Suprapubic skin (tissue), 4 donors: ENCODE measurements around the gene SUFU. TPM values are rescaled to one million over a fixed set of nuclear protein-coding genes. Genes with fewer than 3 reads are reported as not detected.

ENCODE experiments used
- DNase-seq, 2 donors: peaks; one replicate each; pipeline ENCODE4 v3.0.0-alpha.2; 2019; ENCODE audit warnings: low spot score in 2 of 2
- H3K27ac ChIP-seq: fragments of 200-600 bp; sonication (generic); one replicate; pipeline ENCODE4 v1.5.1; 2019
- H3K27me3 ChIP-seq: fragments of 200-600 bp; sonication (generic); one replicate; pipeline ENCODE4 v1.5.1; 2019
- H3K36me3 ChIP-seq: fragments of 200-600 bp; sonication (generic); one replicate; pipeline ENCODE4 v1.5.1; 2019
- H3K4me1 ChIP-seq: fragments of 200-600 bp; sonication (generic); one replicate; pipeline ENCODE4 v1.5.1; 2019
- H3K4me3 ChIP-seq: fragments of 200-600 bp; sonication (generic); one replicate; pipeline ENCODE4 v1.5.1; 2019; ENCODE audit warnings: mild to moderate bottlenecking
- H3K9me3 ChIP-seq: fragments of 200-600 bp; sonication (generic); one replicate; pipeline ENCODE4 v1.5.1; 2019
- EP300 ChIP-seq: sonication (generic); formaldehyde crosslinking; IDR thresholded peaks from one replicate; pipeline ENCODE4 v1.6.1; 2017; ENCODE audit warnings: antibody characterized with exemption
- POLR2A ChIP-seq, 2 donors: fragments of 450-650 bp; IDR thresholded peaks; one replicate each; pipeline ENCODE4 v1.6.1; 2017; ENCODE audit warnings: antibody characterized with exemption in 2 of 2, mild to moderate bottlenecking in 2 of 2, moderate library complexity in 2 of 2
- POLR2AphosphoS5 ChIP-seq, 3 donors: sonication (generic); formaldehyde crosslinking; IDR thresholded peaks; one replicate each; pipeline ENCODE4 v1.6.1; 2017; ENCODE audit warnings: antibody characterized with exemption in 3 of 3
- WGBS: methylation state at CpG from one replicate; pipeline ENCODE4 v1.1.5; 2018; 5-methylcytosine and 5-hydroxymethylcytosine counted together
- total RNA-seq, 4 donors: library from RNA; depleted of rRNA; stranded (reverse); fragments of >200 nt; gene quantifications; one replicate each; pipeline ENCODE4 v1.1.0, GENCODE V29; 2016
- TF ChIP-seq, protein P1 (sequence below), 2 donors: fragments of 200-600 bp in 1 of 2; fragments of 450-650 bp in 1 of 2; sonication (generic) in 1 of 2; IDR thresholded peaks; one replicate each; pipeline ENCODE4 v1.5.1; 2016 to 2019; ENCODE audit warnings: antibody characterized with exemption in 2 of 2, mild to moderate bottlenecking in 1 of 2, moderate library complexity in 1 of 2

Gene SUFU
- total RNA-seq, 4 donors from 2014 or later: 15.3 to 22.7 (median 18.9) TPM

DNA sequence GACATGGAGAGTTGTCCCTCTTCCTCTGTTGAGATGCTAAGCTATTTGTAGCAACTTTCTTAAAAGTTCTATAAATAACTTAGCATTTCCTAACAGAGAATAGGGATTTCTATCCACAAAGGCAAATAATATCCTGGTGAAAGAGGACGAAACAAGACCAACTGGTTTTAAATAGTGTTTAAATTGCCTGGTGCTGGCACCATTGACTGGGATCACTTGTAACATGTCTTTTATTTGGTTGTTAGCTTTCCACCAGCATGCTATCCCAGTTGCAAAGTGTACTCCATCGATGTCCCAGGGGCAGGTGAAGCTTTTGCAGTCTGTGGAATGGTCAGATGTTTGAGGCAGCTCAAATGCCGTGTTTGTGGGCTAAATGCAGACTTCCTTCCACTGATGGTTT, 3.7 kb downstream of the SUFU start:
- WGBS: 46% methylated on average over 3 of the region's 3 CpGs
- DNase-seq: no peak

DNA sequence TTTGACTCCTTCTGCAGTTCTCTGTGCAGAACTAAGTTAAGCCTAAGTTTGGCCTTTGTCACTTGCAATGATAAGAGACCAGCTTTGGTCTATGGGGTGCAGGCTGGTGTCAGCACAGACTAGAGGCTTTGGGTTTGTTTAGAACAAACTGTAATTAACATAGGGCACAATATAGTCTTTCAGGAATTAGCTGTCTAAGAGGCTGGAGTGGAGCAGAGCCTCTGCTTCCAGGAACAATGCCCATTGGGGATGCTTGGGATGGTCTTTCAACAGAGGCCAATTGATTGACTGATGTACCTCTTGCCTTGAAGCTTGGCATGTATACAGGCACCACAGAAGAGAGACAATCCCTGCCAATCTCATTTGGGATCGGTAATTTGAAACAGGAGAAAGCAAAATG, 4.7 kb downstream of the SUFU start:
- Histone ChIP-seq H3K9me3 (no peaks in the 10 kb centered on the region), H3K4me3 (no peak overlapping the region), H3K27ac (no peak overlapping the region), H3K4me1 (peaks cover 59% of the 10 kb centered on the region), H3K27me3 (no peaks in the 10 kb centered on the region), H3K36me3 (peaks cover 43% of the 10 kb centered on the region)
- DNase-seq: no peak
- 67% methylated on average over 1 of the region's 1 CpG for WGBS
- TF ChIP-seq POLR2A (IDR thresholded peaks at IDR 0.05): no peak
- TF ChIP-seq EP300: no peak
- TF ChIP-seq, protein P1, sequence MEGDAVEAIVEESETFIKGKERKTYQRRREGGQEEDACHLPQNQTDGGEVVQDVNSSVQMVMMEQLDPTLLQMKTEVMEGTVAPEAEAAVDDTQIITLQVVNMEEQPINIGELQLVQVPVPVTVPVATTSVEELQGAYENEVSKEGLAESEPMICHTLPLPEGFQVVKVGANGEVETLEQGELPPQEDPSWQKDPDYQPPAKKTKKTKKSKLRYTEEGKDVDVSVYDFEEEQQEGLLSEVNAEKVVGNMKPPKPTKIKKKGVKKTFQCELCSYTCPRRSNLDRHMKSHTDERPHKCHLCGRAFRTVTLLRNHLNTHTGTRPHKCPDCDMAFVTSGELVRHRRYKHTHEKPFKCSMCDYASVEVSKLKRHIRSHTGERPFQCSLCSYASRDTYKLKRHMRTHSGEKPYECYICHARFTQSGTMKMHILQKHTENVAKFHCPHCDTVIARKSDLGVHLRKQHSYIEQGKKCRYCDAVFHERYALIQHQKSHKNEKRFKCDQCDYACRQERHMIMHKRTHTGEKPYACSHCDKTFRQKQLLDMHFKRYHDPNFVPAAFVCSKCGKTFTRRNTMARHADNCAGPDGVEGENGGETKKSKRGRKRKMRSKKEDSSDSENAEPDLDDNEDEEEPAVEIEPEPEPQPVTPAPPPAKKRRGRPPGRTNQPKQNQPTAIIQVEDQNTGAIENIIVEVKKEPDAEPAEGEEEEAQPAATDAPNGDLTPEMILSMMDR (IDR thresholded peaks at IDR 0.05): no peak
- TF ChIP-seq POLR2AphosphoS5 (IDR thresholded peaks at IDR 0.05): no peak

More for the DNA sequence above, 3.7 kb downstream of the SUFU start:
- Histone ChIP-seq H3K36me3 (peaks cover 35% of the 10 kb centered on the region), H3K4me3 (no peak overlapping the region), H3K27me3 (no peaks in the 10 kb centered on the region), H3K9me3 (no peaks in the 10 kb centered on the region), H3K4me1 (peaks cover 67% of the 10 kb centered on the region), H3K27ac (no peak overlapping the region)
- TF ChIP-seq EP300 (no peak), POLR2A (IDR thresholded peaks at IDR 0.05) (no peak), POLR2AphosphoS5 (IDR thresholded peaks at IDR 0.05) (no peak)
- TF ChIP-seq, protein P1 (IDR thresholded peaks at IDR 0.05): no peak

DNA sequence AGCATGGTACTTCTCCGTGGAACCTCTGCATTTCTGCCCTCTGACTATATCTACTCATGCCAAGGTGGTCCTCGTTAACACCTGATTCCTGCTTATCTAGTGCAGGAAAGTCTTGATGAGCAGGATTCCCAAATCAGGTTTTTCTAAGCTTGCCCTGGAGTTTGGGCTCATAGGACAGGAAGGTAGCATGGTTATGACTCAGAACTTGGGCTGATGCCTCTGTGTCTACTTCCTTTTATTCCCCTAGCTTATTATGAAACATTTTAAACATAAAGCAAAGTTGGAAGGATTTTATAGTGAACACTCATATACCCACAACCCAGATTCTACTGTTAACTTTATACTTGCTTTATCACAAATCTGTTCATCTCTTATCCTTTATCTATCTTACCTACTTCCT, 5.6 kb downstream of the SUFU start:
- Histone ChIP-seq H3K9me3 (no peaks in the 10 kb centered on the region), H3K4me3 (no peak overlapping the region), H3K36me3 (peaks cover 52% of the 10 kb centered on the region), H3K4me1 (peaks cover 56% of the 10 kb centered on the region), H3K27me3 (no peaks in the 10 kb centered on the region), H3K27ac (peak overlapping the region; percentile 14)
- 41% methylated on average over 2 of the region's 2 CpGs for WGBS
- TF ChIP-seq POLR2A (IDR thresholded peaks at IDR 0.05) (no peak), EP300 (no peak), POLR2AphosphoS5 (IDR thresholded peaks at IDR 0.05) (no peak)
- TF ChIP-seq, protein P1 (IDR thresholded peaks at IDR 0.05): no peak
- DNase-seq: no peak

DNA sequence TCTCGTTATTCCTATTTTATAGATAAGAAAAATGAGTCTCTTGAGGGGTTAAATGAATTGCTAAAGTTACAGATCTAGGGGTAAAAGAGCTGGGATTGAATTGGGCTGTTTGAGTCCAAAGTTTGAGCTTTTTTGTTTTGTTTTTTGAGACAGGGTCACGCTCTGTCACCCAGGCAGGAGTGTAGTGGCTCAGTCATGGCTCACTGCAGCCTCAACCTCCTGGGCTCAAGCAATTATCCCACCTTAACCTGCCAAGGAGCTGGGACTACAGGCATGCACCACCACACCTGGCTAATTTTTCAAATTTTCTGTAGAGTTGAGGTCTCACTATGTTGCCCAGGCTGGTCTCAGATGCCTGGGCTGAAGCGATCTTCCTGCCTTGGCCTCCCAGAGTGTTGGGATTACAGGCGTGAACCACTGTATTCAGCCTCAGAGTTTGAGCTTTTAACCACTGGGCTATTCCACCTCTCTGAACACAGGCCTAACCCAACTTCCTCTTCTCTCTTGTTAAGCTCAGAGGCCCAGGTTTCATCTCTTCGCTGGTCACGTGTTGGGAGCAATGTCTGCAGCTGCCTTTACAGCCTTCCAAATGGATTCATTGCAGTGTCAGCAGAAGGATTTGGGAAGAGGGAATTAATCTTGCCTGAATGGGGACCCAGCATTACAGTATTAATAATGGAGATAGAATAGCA, 8.0 kb downstream of the SUFU start:
- Histone ChIP-seq H3K36me3 (peaks cover 58% of the 10 kb centered on the region), H3K4me3 (no peak overlapping the region), H3K9me3 (no peaks in the 10 kb centered on the region), H3K27ac (no peak overlapping the region), H3K27me3 (no peaks in the 10 kb centered on the region), H3K4me1 (peaks cover 43% of the 10 kb centered on the region)
- DNase-seq: no peak
- 80% methylated on average over 6 of the region's 6 CpGs for WGBS
- TF ChIP-seq POLR2AphosphoS5 (IDR thresholded peaks at IDR 0.05) (no peak), POLR2A (IDR thresholded peaks at IDR 0.05) (no peak), EP300 (no peak)
- TF ChIP-seq, protein P1 (IDR thresholded peaks at IDR 0.05): no peak

DNA sequence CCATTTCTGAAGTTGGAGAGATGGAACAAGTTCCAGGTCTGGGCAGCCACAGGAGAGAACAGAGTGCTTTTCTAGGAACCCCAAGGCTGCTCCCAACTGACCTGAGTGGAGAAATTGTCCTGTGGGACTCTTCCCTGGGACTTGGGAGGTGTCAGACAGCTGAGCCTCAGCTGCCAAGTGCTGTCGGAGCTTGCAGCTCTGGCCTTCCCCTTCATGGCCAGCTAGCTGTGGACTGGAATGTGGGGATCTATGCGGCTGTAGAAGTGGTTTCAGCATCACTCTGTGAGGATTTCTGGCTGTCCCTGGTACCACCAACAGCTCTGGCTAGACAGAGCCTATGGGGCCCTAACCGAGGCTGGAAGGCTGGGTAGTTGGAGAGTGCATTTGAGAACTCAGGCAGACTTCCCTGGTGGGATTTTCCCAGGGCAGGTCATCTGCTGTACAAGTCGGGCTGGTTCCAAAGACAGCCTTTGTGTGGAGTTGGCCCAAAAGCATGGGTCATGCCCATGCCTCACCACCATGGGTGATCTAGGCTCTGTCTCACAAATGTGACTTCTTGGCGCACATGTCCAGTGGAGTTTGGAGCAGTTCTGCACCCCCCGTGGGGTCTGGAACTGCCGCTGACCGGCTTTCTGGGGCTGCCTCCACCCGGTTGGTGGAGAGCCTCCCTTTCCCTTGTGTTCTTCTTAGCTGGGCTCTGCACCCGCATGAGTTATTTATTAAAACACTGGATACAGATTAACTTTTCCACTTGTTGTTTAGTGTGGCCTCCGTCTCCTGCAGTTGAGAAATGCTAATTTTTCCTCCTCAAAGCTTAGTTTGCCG, 10.9 kb downstream of the SUFU start:
- DNase-seq: no peak

More for the DNA sequence above, 10.9 kb downstream of the SUFU start:
- TF ChIP-seq POLR2A (IDR thresholded peaks at IDR 0.05) (no peak), EP300 (no peak), POLR2AphosphoS5 (IDR thresholded peaks at IDR 0.05) (no peak)
- TF ChIP-seq, protein P1 (IDR thresholded peaks at IDR 0.05): no peak
- H3K4me3 ChIP-seq: no peak overlapping the region
- H3K27ac ChIP-seq: no peak overlapping the region
- peaks cover 14% of the 10 kb centered on the region for H3K4me1 ChIP-seq
- H3K9me3 ChIP-seq: no peaks in the 10 kb centered on the region
- H3K36me3 ChIP-seq: peaks cover 54% of the 10 kb centered on the region
- 72% methylated on average over 12 of the region's 12 CpGs for WGBS
- H3K27me3 ChIP-seq: no peaks in the 10 kb centered on the region
